Neural progenitor cell (in vitro differentiated cells): ENCODE results near the gene MAGI1. TPM values are rescaled to one million over a fixed set of nuclear protein-coding genes. Genes with fewer than 3 reads are reported as not detected.
A peak's percentile ranks its signal among the peaks of the same experiment; 100 is the strongest.

Source experiments
- DNase-seq: peaks from one replicate; pipeline ENCODE4 v3.0.0-alpha.2; 2016; ENCODE audit warnings: low spot score
- H2AFZ ChIP-seq: fragments of 200-600 bp; sonication (generic); replicated peaks from 2 replicates; pipeline ENCODE4 v1.6.1; 2016; ENCODE audit warnings: antibody characterized with exemption
- H3F3A ChIP-seq: fragments of 200-600 bp; sonication (generic); 2 replicates; pipeline ENCODE4 v1.6.1; 2016; ENCODE audit warnings: antibody characterized with exemption, low read depth
- H3K27ac ChIP-seq: fragments of 200-600 bp; sonication (generic); 2 replicates; pipeline ENCODE4 v1.5.1; 2016; ENCODE audit warnings: mild to moderate bottlenecking
- H3K27me3 ChIP-seq: fragments of 200-600 bp; sonication (generic); 2 replicates; pipeline ENCODE4 v1.6.1; 2016; ENCODE audit warnings: mild to moderate bottlenecking, moderate library complexity
- H3K36me3 ChIP-seq: fragments of 200-600 bp; sonication (generic); 2 replicates; pipeline ENCODE4 v1.5.1; 2016
- H3K4me1 ChIP-seq: fragments of 200-600 bp; sonication (generic); 2 replicates; pipeline ENCODE4 v1.6.1; 2016; ENCODE audit warnings: mixed run types
- H3K4me2 ChIP-seq: fragments of 200-600 bp; sonication (generic); 2 replicates; pipeline ENCODE4 v1.6.1; 2016
- H3K4me3 ChIP-seq: fragments of 200-600 bp; sonication (generic); 2 replicates; pipeline ENCODE4 v1.5.1; 2016
- H3K79me2 ChIP-seq: fragments of 200-600 bp; sonication (generic); 2 replicates; pipeline ENCODE4 v1.6.1; 2016; ENCODE audit warnings: low read depth
- H3K9ac ChIP-seq: fragments of 200-600 bp; sonication (generic); 2 replicates; pipeline ENCODE4 v1.6.1; 2016
- H3K9me3 ChIP-seq: fragments of 200-600 bp; sonication (generic); 2 replicates; pipeline ENCODE4 v1.5.1; 2016; ENCODE audit warnings: low read depth
- H4K20me1 ChIP-seq: fragments of 200-600 bp; sonication (generic); 2 replicates; pipeline ENCODE4 v1.6.1; 2016; ENCODE audit warnings: low read depth
- H3K27ac Mint-ChIP-seq: 3 replicates; pipeline ENCODE4 v1.8.0; 2021; ENCODE audit warnings: mixed read lengths
- H3K27me3 Mint-ChIP-seq: 2 replicates; pipeline ENCODE4 v1.8.0; 2022; ENCODE audit warnings: low read depth, mild to moderate bottlenecking, inconsistent platforms, moderate library complexity, mixed read lengths; ENCODE audit not compliant: insufficient read depth
- H3K36me3 Mint-ChIP-seq: 3 replicates; pipeline ENCODE4 v1.8.0; 2021; ENCODE audit warnings: mixed read lengths
- H3K4me1 Mint-ChIP-seq: 3 replicates; pipeline ENCODE4 v1.8.0; 2021; ENCODE audit warnings: mixed read lengths
- H3K4me3 Mint-ChIP-seq: 3 replicates; pipeline ENCODE4 v1.8.0; 2021; ENCODE audit warnings: mild to moderate bottlenecking, moderate library complexity, mixed read lengths
- H3K9me3 Mint-ChIP-seq: 3 replicates; pipeline ENCODE4 v1.8.0; 2020; ENCODE audit warnings: mixed read lengths
- EZH2 ChIP-seq: fragments of 200-600 bp; sonication (generic); IDR thresholded peaks from 2 replicates; pipeline ENCODE4 v1.6.1; 2017; ENCODE audit warnings: antibody characterized with exemption, mild to moderate bottlenecking, moderate library complexity
- EZH2phosphoT487 ChIP-seq: fragments of 200-600 bp; sonication (generic); IDR thresholded peaks from 2 replicates; pipeline ENCODE4 v1.6.1; 2017; ENCODE audit warnings: antibody characterized with exemption
- total RNA-seq: library from RNA; depleted of rRNA; stranded (reverse); fragments of >200 nt; gene quantifications from 2 replicates; pipeline ENCODE4 v1.2.3, GENCODE V29; 2015; ENCODE audit warnings: low replicate concordance
- TF ChIP-seq, protein P1 (sequence below): fragments of 200-600 bp; sonication (generic); IDR thresholded peaks from 2 replicates; pipeline ENCODE4 v1.5.1; 2017; ENCODE audit warnings: antibody characterized with exemption, mild to moderate bottlenecking

MAGI1 gene
- total RNA-seq, 1 donor from 2014 or later, result 40.6 TPM

DNA sequence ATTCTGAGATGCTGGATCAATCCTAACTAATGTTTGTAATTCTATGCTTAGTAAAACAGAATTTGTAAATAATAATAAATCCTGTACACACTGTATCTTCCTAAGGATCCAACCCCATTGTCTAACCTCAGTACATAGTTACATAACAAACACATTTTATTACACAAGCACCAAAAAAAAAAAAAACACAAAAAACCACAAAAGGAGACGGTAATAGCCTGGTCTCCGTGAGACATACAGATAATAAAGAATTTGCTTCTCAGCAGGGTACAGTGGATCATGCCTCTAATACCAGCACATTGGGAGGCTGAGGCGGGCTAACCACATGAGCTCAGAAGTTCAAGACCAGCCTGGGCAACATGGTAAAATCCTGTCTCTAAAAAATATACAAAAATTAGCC lies 558.7 kb downstream of the MAGI1 start:
- H3K4me3 ChIP-seq, result no peak overlapping the region
- TF ChIP-seq EZH2, result no peak
- TF ChIP-seq, protein P1, sequence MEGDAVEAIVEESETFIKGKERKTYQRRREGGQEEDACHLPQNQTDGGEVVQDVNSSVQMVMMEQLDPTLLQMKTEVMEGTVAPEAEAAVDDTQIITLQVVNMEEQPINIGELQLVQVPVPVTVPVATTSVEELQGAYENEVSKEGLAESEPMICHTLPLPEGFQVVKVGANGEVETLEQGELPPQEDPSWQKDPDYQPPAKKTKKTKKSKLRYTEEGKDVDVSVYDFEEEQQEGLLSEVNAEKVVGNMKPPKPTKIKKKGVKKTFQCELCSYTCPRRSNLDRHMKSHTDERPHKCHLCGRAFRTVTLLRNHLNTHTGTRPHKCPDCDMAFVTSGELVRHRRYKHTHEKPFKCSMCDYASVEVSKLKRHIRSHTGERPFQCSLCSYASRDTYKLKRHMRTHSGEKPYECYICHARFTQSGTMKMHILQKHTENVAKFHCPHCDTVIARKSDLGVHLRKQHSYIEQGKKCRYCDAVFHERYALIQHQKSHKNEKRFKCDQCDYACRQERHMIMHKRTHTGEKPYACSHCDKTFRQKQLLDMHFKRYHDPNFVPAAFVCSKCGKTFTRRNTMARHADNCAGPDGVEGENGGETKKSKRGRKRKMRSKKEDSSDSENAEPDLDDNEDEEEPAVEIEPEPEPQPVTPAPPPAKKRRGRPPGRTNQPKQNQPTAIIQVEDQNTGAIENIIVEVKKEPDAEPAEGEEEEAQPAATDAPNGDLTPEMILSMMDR, result no peak
- no peak for TF ChIP-seq EZH2phosphoT487
- H3K4me1 Mint-ChIP-seq, result peaks cover 26% of the 10 kb centered on the region
- H3K27me3 Mint-ChIP-seq, result no peaks in the 10 kb centered on the region
- H3K4me3 Mint-ChIP-seq, result no peak overlapping the region
- no peak overlapping the region for H3K9ac ChIP-seq
- no peak overlapping the region for H2AFZ ChIP-seq
- DNase-seq, result no peak
- peaks cover 16% of the 10 kb centered on the region for H3F3A ChIP-seq
- no peaks in the 10 kb centered on the region for H3K36me3 ChIP-seq
- no peak overlapping the region for H3K27ac Mint-ChIP-seq
- peaks cover 33% of the 10 kb centered on the region for H3K4me1 ChIP-seq
- no peaks in the 10 kb centered on the region for H3K9me3 ChIP-seq
- H3K4me2 ChIP-seq, result no peak overlapping the region
- no peaks in the 10 kb centered on the region for H3K27me3 ChIP-seq
- peaks cover 55% of the 10 kb centered on the region for H3K79me2 ChIP-seq
- no peaks in the 10 kb centered on the region for H4K20me1 ChIP-seq
- H3K27ac ChIP-seq, result no peak overlapping the region
- H3K36me3 Mint-ChIP-seq, result peaks cover 13% of the 10 kb centered on the region
- H3K9me3 Mint-ChIP-seq, result no peaks in the 10 kb centered on the region

DNA sequence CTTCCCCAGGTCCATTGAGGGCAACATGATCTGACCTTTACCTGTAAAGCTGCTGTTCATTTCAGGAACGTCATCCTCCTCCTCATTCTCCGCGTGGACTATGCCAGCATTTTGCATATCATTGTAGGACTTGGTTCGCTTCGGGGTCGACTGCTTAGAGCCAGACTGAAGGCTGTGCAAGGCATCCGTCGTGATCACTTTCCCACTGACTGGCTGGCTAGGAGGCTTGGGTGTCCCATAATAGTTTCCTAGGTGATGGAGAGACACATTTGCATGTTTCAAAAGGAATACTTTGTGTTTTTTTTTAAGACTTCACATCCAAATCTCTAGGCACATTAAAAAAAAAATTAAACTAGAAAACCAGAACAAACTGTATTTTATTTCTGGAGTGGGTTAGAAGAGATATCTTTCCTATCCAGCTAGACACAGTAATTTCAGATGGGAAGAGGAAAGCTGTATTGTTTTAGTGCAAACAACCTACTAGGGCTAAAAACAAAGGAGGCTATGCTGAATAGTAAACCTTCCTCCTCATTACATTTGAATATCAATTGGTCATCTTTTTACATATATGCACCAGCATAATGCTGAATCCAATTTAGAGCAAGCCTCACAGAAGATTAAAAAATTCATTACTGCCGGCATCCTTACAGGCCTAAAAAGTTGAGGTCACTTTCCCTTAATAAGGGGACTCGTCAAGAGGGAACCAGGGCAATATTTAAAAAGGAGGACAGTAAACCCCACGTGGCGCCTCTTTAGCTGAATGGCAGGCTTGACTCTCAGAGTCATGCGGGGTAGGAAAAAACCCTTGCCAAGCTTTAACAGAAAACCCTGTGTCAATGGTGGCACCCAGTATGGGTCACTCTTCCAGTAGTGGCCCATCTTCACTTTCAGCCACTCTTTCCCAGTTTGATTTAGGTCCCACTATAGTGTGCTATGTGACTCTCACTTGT lies 559.9 kb downstream of the MAGI1 start:
- no peaks in the 10 kb centered on the region for H3K27me3 ChIP-seq
- H3K36me3 ChIP-seq, result no peaks in the 10 kb centered on the region
- H3K4me3 ChIP-seq, result no peak overlapping the region
- peaks cover 43% of the 10 kb centered on the region for H3K79me2 ChIP-seq
- peaks cover 24% of the 10 kb centered on the region for H3K4me1 ChIP-seq
- H3K9ac ChIP-seq, result no peak overlapping the region
- peak overlapping the region; percentile 26 for H3K27ac ChIP-seq
- Mint-ChIP-seq H3K27ac (no peak overlapping the region), H3K27me3 (peaks cover under 1% of the 10 kb centered on the region), H3K4me1 (peaks cover 19% of the 10 kb centered on the region), H3K36me3 (peaks cover 13% of the 10 kb centered on the region), H3K4me3 (no peak overlapping the region), H3K9me3 (no peaks in the 10 kb centered on the region)
- peak overlapping the region; percentile 56 for H3K4me2 ChIP-seq
- no peaks in the 10 kb centered on the region for H4K20me1 ChIP-seq
- no peak overlapping the region for H2AFZ ChIP-seq
- DNase-seq, result peak; percentile 9
- TF ChIP-seq EZH2 (no peak), EZH2phosphoT487 (no peak)
- TF ChIP-seq, protein P1, result no peak
- H3F3A ChIP-seq, result peaks cover 16% of the 10 kb centered on the region
- no peaks in the 10 kb centered on the region for H3K9me3 ChIP-seq

DNA sequence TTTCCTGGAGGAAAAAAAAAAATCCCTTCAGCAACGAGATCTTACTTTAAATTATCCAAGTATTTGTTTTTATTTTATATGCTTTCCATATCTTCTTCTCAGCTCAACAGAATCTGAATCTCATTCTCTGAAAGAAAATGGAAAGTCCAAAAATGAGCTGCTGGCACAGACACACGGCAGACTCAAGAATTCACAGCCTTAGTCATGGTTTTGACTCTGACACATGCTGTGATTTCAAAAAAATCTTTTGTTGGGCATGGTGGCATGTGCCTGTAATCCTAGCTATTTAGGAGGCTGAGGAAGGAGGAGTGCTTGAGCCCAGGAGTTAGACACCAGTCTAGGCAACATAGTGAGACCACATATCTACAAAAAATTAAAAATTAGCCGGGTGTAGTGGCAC lies 565.0 kb downstream of the MAGI1 start:
- no peaks in the 10 kb centered on the region for H3K36me3 ChIP-seq
- peaks cover 2% of the 10 kb centered on the region for H3K27me3 Mint-ChIP-seq
- peaks cover 15% of the 10 kb centered on the region for H3K36me3 Mint-ChIP-seq
- TF ChIP-seq, protein P1, result no peak
- TF ChIP-seq EZH2 (no peak), EZH2phosphoT487 (no peak)
- no peaks in the 10 kb centered on the region for H3K9me3 Mint-ChIP-seq
- no peaks in the 10 kb centered on the region for H3K9me3 ChIP-seq
- no peak overlapping the region for H3K27ac ChIP-seq
- no peaks in the 10 kb centered on the region for H3K79me2 ChIP-seq
- no peak overlapping the region for H3K9ac ChIP-seq
- H3K4me3 Mint-ChIP-seq, result no peak overlapping the region
- H3K4me3 ChIP-seq, result no peak overlapping the region
- peaks cover 4% of the 10 kb centered on the region for H3K4me1 ChIP-seq
- no peaks in the 10 kb centered on the region for H4K20me1 ChIP-seq
- no peak overlapping the region for H2AFZ ChIP-seq
- no peak for DNase-seq
- no peaks in the 10 kb centered on the region for H3K27me3 ChIP-seq
- peaks cover 2% of the 10 kb centered on the region for H3F3A ChIP-seq
- peaks cover 13% of the 10 kb centered on the region for H3K4me1 Mint-ChIP-seq
- no peak overlapping the region for H3K4me2 ChIP-seq
- H3K27ac Mint-ChIP-seq, result peak overlapping the region; percentile 82
